ENCODE measurements around the gene PTS.

GRCh38 chr11:112255067-112255720, 29.0 kb downstream of the PTS start:
- TF ChIP-seq FOXA1 (IDR thresholded peaks at IDR 0.05) (no peak), HNF4G (IDR thresholded peaks at IDR 0.05) (no peak), RAD21 (IDR thresholded peaks at IDR 0.05) (no peak), JUND (IDR thresholded peaks at IDR 0.05) (no peak), YY1 (IDR thresholded peaks at IDR 0.05) (no peak), GABPA (IDR thresholded peaks at IDR 0.05 in 1 of 2, conservative IDR thresholded peaks at IDR 0.05 in 1 of 2) (no peak), REST (IDR thresholded peaks at IDR 0.05) (no peak), HNF4A (conservative IDR thresholded peaks at IDR 0.05) (no peak)
- TF ChIP-seq, protein P1, sequence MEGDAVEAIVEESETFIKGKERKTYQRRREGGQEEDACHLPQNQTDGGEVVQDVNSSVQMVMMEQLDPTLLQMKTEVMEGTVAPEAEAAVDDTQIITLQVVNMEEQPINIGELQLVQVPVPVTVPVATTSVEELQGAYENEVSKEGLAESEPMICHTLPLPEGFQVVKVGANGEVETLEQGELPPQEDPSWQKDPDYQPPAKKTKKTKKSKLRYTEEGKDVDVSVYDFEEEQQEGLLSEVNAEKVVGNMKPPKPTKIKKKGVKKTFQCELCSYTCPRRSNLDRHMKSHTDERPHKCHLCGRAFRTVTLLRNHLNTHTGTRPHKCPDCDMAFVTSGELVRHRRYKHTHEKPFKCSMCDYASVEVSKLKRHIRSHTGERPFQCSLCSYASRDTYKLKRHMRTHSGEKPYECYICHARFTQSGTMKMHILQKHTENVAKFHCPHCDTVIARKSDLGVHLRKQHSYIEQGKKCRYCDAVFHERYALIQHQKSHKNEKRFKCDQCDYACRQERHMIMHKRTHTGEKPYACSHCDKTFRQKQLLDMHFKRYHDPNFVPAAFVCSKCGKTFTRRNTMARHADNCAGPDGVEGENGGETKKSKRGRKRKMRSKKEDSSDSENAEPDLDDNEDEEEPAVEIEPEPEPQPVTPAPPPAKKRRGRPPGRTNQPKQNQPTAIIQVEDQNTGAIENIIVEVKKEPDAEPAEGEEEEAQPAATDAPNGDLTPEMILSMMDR (IDR thresholded peaks at IDR 0.05; ENCODE audit: low read depth, low read length, missing input control): no peak
- TF ChIP-seq, protein P2, sequence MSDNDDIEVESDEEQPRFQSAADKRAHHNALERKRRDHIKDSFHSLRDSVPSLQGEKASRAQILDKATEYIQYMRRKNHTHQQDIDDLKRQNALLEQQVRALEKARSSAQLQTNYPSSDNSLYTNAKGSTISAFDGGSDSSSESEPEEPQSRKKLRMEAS (IDR thresholded peaks at IDR 0.05): no peak
- TF ChIP-seq, protein P3, sequence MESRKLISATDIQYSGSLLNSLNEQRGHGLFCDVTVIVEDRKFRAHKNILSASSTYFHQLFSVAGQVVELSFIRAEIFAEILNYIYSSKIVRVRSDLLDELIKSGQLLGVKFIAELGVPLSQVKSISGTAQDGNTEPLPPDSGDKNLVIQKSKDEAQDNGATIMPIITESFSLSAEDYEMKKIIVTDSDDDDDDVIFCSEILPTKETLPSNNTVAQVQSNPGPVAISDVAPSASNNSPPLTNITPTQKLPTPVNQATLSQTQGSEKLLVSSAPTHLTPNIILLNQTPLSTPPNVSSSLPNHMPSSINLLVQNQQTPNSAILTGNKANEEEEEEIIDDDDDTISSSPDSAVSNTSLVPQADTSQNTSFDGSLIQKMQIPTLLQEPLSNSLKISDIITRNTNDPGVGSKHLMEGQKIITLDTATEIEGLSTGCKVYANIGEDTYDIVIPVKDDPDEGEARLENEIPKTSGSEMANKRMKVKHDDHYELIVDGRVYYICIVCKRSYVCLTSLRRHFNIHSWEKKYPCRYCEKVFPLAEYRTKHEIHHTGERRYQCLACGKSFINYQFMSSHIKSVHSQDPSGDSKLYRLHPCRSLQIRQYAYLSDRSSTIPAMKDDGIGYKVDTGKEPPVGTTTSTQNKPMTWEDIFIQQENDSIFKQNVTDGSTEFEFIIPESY (IDR thresholded peaks at IDR 0.05): no peak
- TF ChIP-seq, protein P4, sequence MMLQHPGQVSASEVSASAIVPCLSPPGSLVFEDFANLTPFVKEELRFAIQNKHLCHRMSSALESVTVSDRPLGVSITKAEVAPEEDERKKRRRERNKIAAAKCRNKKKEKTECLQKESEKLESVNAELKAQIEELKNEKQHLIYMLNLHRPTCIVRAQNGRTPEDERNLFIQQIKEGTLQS (IDR thresholded peaks at IDR 0.05): no peak

Measured in liver (tissue), 3 donors.